ENCODE results near the gene BRPF1.

The BRPF1 gene, protein sequence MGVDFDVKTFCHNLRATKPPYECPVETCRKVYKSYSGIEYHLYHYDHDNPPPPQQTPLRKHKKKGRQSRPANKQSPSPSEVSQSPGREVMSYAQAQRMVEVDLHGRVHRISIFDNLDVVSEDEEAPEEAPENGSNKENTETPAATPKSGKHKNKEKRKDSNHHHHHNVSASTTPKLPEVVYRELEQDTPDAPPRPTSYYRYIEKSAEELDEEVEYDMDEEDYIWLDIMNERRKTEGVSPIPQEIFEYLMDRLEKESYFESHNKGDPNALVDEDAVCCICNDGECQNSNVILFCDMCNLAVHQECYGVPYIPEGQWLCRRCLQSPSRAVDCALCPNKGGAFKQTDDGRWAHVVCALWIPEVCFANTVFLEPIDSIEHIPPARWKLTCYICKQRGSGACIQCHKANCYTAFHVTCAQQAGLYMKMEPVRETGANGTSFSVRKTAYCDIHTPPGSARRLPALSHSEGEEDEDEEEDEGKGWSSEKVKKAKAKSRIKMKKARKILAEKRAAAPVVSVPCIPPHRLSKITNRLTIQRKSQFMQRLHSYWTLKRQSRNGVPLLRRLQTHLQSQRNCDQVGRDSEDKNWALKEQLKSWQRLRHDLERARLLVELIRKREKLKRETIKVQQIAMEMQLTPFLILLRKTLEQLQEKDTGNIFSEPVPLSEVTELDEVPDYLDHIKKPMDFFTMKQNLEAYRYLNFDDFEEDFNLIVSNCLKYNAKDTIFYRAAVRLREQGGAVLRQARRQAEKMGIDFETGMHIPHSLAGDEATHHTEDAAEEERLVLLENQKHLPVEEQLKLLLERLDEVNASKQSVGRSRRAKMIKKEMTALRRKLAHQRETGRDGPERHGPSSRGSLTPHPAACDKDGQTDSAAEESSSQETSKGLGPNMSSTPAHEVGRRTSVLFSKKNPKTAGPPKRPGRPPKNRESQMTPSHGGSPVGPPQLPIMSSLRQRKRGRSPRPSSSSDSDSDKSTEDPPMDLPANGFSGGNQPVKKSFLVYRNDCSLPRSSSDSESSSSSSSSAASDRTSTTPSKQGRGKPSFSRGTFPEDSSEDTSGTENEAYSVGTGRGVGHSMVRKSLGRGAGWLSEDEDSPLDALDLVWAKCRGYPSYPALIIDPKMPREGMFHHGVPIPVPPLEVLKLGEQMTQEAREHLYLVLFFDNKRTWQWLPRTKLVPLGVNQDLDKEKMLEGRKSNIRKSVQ (N-terminal part only)

DNA sequence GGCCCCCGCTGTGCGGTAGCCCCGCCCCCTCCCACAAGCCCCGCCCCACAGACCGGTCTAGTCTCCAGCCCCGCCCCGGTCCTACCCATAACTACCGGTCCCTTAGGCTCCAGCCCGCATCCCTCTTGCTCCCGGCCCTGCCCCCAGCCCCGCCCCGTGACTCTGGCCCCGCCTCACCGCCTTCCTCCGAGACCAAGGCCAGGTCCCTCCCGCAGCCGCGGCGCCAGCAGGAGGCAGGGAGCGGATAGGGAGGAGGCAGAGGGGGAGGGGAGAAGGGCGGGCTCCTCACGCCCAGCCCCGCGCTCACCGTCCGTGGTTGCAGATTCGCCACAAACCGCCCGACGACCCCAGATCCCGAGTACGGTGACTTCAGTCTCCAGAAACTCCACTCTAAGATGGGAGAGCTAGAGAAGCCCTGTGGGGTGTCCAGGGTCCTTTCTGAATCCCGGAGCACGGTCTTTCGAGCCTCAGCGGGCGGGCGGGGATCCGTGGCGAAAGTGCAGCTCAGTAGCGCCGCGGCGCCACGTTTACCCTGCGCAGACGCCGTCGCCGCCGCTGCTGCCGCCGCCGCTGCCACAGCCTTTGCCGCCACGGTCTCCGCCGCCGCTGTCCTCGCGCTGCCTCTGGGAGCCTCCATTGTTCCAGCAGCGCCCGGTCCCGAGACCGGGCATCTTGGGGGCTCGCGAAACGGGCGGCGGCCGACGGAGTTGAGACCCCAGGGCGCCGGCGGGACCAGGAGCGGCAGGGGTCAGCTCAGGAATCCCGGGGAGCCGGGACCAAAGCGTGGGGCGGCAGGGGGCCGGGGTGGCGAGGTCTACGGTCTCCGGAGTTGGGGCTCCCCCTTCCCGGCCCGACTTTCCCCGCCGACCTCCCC, at the start of gene BRPF1:
BRPF1 (plus strand) TSS at position 530 of the 874 bp plus-strand sequence. CDS start 2,406 bp downstream, outside the sequence.
- DNase-seq (ENCODE audit: low read depth): peak; percentile 96

DNA sequence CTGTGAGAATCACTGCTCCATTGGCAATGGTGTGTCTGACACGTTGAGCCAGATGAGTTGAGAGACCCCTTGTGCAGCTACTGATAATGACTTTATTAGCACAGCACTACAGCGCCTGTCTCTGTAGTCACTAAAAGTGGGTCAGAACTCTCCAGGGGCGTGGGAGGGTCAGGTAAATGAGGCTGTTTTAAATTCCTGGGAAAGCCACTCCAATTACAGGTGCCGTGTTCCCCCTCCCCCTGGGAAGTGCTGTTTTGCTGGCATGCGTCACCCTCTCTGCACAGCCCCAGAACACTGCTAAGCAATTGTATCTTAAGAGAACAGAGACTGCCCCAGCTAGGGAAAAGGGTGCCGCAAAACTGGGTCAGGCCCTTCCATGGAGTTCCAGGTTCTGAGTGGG, 49.4 kb upstream of the BRPF1 start:
- DNase-seq (ENCODE audit: low read depth): no peak

DNA sequence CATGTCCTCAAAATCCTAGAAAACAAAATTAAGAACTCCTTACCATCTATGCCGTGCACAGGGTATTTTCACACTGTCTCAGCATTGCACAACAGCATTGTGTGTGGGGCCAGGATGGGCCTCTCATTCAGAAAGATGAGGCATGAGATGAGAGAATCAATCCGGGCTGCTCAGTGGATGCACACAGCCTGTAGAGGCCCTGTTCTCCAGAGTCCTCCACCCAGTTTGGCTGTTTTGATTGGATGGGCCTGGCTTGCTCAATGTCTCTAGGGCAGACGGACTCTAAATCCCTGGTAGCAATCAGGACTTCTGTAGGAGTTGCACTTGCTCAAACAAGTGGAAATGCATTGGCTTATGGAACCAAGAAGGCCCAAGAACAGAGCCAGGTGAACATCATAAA, 48.1 kb upstream of the BRPF1 start:
- no peak for DNase-seq (ENCODE audit: low read depth)

DNA sequence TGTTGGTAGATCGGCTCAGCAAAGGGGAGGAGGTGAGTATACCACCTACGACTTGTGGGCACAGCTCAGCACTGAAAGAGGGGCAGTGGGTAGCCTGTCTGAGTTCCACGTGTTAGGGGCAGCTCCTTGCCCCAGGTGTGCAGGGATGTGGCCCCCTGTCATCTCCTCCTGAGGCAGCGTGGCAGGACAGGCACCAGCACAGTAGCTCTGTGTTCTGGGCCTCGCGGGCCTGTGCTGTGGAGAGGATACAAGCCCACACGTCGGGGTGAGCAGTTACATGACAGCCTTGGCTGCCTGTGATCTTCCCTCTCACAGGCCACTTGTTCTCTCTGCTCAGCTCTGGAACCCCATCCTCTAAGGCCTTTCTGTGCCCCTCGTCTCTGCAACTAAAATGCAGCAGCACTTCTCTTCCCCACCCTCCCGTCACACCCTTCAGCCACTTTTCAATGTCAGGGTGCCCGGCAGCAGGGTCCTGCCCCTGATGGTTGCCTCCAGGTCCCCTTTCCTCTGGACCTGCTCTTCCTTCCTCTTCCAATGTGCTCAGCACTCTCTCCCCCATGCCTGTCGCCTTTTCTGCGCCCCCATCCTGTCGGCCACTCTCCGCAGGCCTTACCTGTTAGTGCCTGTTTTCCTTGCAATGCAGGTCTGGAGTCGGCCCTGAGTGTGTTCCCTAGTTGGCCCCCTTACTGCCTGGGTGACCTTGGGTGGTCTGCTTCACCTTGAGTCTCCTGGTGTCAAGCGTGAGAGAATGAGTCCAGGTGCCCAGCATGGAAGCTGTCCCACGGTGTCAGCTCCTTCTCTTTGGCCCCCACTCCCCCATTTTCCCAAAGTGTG, 46.1 kb upstream of the BRPF1 start:
- DNase-seq (ENCODE audit: low read depth): no peak

DNA sequence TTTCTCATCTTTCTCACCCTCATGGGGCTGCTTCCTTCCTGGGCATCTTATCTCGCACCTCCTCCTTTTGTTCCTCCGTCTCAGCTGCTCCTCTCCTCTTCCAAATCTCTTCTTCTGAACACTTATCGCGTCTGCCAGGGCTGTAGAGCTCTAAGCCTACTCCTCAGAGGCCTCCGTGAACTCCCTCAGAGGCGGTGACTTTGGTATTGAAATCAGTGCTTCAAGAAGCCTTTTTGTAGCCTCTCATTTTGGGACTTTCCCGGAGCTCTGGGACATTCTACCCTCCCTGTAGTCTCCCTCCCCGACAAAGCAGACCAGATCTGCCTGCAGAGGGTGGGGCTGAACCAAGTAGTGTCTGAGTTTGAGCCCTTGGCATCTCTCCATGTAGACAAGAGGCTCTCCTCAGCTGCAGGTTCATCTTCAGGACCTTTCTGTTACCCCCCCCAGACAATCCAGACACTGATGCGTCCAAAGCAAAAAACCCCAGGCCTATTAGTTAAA, 45.4 kb upstream of the BRPF1 start:
- DNase-seq (ENCODE audit: low read depth): no peak

DNA sequence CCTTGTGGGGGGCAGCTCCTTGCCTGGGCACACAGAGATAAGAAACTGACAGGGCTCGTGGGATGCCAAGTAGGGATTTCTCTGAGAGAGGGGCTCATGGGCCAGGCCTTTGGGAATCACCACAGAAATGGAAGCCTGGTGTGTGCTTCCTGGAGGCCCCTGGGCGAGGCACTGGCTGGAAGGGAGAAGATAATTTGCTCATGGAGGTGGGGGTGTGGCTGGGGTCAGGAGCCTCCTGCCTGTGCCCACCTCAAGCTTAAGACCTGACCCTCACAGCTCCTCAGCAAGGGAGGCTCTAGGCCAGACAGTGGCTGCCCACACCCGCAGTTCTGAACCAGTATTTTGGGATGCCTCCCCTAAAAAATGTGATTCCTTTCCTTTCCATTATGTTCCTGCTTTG, 44.8 kb upstream of the BRPF1 start:
- no peak for DNase-seq (ENCODE audit: low read depth)

DNA sequence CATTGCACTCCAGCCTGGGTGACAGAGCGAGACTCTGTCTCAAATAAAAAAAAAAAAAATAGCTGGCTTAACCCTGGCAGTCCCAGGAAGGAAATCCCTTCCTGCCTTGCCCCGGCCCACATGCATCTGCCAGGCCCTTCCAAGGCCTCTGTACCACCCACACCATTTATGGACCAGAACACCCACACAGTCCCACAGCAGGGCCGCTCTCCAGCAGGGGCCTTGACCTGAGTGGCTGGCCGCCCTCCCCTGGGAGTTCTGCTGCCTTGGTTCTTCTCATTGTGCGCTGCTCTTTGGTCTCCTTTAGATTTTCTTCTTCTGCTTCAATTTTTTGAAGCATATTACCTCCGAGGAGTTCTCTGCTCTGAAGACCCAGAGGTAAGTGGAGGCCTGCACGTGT, 44.0 kb upstream of the BRPF1 start:
- DNase-seq (ENCODE audit: low read depth): no peak

DNA sequence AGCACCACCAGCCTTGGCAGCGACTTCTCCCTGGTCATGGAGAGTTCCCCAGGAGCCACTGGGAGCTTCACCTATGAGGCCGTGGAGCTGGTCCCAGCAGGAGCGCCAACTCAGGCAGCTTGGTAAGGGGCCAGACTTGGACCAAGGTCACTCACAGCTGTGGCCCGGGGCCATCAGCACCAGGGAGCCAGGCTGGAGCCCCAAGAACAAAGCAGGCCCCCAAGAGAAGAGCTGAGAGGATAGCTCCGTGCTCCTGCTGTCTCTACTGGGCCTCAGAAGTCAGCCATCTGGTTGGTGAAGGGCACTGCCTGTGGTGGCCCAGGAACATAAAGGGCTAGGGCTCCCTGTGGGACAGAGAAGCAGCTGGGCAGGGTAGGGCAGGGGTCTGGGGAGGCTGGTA, 42.6 kb upstream of the BRPF1 start:
- no peak for DNase-seq (ENCODE audit: low read depth)

DNA sequence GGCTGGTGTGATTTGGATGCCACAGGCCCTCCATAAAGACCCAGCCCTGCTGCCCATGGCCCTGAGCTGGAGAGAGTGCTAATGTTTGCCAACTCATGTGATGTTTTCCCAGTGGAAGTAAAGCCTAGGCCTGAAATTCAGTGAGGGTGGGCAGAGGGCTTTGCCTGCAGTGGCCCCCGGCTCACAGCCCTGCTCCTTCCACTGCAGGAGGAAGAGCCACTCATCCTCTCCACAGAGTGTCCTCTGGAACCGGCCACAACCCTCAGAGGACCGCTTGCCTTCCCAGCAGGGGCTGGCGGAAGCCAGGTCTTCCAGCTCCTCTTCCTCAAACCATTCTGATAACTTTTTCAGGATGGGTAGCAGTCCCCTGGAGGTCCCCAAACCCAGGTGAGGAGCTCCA, 41.8 kb upstream of the BRPF1 start:
- DNase-seq (ENCODE audit: low read depth): no peak

DNA sequence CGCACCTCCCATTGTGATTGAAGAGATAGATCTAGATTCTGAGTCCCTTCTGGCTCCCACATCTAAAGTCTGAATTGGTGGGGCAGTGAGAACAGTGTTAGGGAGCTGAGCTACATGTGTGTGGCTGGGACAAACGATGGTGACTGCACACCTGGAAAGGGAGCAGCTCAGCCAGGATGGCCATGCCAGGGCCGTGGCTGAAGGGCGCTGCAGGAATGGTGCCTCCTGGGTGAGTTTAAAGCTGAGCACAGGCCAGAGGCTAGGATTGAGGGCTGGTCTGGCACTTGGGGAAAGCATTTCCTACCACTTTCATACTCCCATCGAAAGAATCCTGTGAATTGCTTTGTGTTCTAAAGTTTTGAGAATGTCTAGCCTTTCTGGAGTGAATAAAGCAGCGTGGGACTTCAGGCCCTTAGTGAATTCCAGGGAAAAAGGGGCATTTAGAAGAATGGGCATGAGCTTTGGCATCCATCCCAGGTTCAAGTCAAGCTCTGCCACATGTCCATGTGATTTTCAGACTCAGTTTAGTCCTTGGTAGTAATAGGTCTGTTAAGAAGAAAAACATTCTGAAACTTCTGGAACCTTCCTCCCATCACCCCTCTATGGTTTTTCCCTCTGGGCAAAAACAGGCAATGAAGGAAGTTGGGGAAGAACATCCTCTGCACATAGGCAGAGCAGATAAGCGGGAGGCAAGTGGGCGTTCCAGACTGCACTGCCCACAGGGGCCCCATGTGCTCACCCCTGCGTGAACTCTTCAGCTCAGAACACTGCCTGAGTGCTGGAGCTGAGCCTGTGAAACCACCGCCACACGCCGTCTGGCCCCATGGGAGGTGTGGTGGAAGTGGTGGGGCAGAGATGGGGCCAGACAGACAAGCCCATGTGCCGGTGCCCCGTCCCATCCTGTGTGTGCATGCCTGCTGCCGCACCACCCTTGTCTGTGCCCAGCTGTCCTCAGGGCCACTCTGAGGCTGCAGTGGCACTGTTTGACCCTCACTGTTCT, 40.8 kb upstream of the BRPF1 start:
- DNase-seq (ENCODE audit: low read depth): no peak

DNA sequence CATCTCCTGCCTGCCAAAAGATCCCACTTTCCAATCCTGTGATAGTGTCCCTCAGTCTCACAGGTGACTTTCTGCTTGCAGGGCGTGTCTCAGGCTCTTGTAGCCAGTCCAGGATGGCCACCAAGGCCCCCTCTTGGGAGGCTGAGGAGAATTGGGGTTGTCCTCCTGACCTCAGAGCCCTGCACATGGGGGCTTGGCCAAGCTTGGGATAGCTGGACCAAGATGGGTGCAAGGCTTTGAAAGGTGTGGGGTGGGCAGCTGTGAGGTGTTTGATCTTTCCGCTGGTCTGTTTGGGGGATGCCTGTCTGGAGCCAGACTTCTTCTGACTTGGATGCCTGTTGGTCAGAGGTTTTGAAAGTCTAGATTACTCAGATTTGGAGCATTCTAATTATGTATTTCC, 39.9 kb upstream of the BRPF1 start:
- no peak for DNase-seq (ENCODE audit: low read depth)

DNA sequence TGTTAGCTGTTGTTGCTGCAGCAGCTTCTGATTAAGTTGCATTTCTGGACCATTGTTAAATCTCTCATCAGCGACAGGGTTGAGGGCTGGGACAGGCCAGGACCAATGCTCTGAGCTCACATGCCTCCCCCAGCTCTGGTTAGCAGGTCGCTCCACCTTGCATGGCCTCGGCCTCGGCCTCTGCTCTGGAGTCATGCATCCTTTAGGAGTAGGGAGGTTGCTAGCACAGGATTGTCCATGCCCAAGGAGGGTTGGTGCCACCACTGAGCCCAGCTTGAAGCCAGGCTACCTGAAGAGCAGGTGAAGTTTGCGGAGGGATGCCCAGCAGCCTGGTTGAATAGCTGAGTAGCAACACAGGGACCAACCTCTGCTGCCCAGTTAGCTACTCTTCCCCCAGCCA, 39.1 kb upstream of the BRPF1 start:
- DNase-seq (ENCODE audit: low read depth): no peak

DNA sequence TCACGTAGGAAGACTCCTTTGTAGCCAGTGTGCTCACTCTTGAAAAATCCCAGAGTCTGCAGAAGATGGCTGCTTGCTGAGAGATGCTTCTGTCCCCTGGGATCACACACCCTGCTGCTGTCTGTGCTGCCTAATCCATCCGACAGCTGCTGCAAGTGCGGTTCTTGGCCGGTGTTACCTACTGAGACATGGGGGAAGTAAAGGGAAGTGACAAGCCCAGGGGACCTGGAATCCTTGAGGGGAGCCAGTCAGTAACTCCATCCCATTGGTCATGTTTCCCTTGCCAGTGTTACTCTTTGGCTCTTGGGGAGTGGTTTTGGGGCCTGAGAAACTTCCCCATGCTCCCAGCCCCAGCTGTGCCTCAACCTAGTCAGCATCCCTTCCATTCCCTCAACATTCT, 36.2 kb upstream of the BRPF1 start:
- no peak for DNase-seq (ENCODE audit: low read depth)

DNA sequence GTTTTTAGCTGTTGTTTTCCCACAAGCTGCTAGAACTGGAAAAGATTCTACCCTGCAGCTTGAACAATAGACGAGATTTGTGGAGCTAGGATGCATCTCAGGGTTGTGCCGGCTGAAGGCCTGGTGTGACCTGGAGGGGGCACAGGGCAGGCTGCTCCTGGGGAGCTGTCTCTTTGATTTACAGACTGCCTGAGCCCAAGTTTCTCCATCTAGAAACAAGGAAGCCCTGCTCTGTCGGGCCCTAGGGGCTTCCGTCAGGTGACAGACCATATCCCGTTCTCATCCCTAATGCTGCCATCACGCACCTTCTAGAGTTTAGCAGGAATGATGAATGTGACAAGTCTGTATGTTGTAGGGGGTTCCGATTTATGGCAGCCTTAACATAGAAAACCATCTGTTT, 35.8 kb upstream of the BRPF1 start:
- DNase-seq (ENCODE audit: low read depth): no peak

DNA sequence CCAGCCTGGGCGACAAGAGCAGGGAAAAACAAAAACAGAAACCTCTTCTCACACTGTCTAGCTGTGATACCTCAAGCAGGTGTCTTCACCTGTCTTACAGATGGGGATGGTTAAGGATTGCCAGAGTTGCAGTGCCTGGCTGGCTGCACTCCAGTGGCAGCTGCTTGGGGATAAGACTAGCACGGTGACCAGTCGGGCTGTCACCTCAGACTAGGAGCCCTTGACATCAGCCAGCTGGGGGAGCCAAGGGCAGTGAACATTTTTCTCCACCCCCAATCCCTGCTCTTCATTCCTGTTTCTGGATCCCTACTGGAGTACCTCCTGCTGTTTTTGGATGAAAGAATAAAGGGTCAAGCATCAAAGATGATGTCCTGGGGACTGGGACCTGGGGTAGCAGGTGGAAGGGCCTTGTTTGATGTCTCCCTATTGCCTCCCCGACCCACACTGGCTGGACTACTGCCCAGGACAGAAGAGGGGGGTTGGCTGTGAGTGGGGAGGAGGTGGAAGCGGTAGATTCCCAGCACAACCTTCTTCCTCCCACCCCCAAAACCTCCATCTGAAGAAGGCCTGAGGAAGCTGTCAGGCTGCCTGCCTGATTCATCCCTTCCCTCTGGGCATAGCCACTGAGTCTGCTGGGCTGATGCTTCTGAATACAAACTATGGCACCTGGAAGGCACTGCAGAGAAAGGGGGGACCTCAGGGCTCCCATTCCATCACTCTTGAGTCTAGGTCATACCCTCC, 34.9 kb upstream of the BRPF1 start:
- no peak for DNase-seq (ENCODE audit: low read depth)

DNA sequence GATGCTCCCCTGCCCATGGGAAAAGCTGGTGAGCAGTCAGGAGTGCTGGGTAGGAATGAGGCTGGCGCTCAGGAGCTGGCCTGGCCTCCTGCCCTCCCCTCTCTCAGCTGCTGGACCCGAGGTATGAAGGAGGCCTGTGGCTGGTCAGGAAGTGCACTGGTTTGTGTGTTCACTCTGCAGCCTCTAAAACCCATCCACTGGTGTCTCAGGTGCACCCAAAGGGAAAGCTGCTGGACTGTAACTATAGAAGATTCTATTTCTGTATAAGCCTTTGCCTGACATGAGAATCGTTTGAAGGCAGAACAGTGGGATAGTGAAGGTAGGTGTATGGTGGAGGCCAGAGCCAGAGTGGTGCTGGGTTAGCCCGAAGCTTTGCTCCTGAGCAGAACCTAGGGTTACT, 33.6 kb upstream of the BRPF1 start:
- DNase-seq (ENCODE audit: low read depth): no peak

DNA sequence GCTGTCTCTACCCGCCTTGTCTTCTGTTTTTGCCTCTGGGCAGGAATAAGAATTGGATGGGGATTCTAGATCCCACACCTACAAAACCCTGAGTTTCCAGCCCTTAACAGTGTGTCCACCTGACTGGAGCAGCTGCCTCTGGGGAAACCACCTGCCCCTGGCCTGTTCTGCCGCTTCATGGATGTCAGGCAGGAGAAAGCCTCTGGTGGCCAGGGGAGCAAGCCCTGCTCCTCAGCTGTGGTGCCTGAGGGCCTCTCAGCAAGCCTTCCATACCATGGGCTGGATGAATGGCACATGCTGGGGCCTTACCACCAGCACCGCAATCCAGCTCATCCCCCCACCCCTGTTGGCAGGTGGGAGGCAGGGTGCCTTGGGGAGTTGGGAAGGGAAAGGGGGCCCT, 33.2 kb upstream of the BRPF1 start:
- no peak for DNase-seq (ENCODE audit: low read depth)

DNA sequence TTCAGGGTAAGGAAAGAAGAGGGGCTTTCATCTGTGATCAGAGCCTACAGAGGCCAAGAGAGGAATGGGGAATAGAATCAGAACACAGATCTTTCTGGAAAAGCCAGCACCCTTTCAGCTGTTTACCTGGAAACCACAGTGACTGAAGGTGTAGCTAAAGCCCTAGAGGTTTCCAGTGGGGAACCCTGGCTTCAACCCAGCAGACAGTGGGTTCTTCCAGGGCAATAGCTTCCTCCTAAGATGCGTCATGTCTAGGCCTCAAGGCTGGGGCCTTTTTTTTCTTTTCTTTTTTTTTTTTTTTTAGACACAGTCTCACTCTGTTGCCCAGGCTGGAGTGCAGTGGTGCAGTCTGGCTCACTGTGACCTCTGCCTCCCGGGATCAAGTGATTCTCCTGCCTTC, 31.0 kb upstream of the BRPF1 start:
- no peak for DNase-seq (ENCODE audit: low read depth)

DNA sequence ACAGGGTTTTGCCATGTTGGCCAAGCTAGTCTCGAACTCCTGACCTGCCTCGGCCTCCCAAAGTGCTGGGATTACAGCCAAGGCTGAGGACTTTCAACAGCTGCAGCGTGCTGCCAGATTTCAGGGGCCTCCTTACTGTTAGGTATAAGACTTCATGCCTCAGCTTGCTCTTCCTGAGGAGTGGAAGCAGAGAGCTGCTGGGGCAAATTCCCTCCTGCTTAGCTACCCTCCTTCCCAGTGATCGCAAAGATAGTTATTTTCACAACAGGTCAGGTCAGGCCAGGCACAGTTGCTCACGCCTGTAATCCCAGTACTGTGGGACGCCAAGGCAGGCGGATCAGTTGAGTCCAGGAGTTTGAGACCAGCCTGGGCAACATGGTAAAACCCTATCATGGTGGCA, 30.5 kb upstream of the BRPF1 start:
- DNase-seq (ENCODE audit: low read depth): no peak

Data from HS-27A (cell line).